Uterus (tissue), 4 donors: ENCODE results near the gene KCNQ1. TPM values are rescaled to one million over a fixed set of nuclear protein-coding genes. Genes with fewer than 3 reads are reported as not detected.

Source experiments
- DNase-seq, 2 donors: peaks; one replicate each; pipeline ENCODE4 v3.0.0-alpha.2; 2019 to 2020
- H3K27ac ChIP-seq, 2 donors: fragments of 200-600 bp; sonication (generic); 1 replicate in 1 of 2; 2 replicates in 1 of 2; pipeline ENCODE4 v1.5.1; 2016 to 2018
- H3K27me3 ChIP-seq, 2 donors: fragments of 200-600 bp; sonication (generic); one replicate each; pipeline ENCODE4 v1.5.1; 2018 to 2019; ENCODE audit warnings: control low read depth in 1 of 2
- H3K36me3 ChIP-seq, 2 donors: fragments of 200-600 bp; sonication (generic); one replicate each; pipeline ENCODE4 v1.5.1; 2019; ENCODE audit warnings: control low read depth in 1 of 2
- H3K4me1 ChIP-seq, 2 donors: fragments of 200-600 bp; sonication (generic); one replicate each; pipeline ENCODE4 v1.5.1; 2018 to 2019; ENCODE audit warnings: control low read depth in 1 of 2
- H3K4me3 ChIP-seq, 2 donors: fragments of 200-600 bp; sonication (generic); 1 replicate in 1 of 2; 2 replicates in 1 of 2; pipeline ENCODE4 v1.5.1; 2018 to 2019; ENCODE audit warnings: mild to moderate bottlenecking in 1 of 2
- H3K9me3 ChIP-seq, 2 donors: fragments of 200-600 bp; sonication (generic); one replicate each; pipeline ENCODE4 v1.5.1; 2019; ENCODE audit warnings: control low read depth in 1 of 2
- CTCF ChIP-seq, 4 experiments: fragments of 200-600 bp in 2 of 4; fragments of 450-650 bp in 2 of 4; sonication (generic) in 2 of 4; IDR thresholded peaks; one replicate each; pipeline ENCODE4 v1.5.1; 2016 to 2019; ENCODE audit warnings: antibody characterized with exemption in 4 of 4, mild to moderate bottlenecking in 2 of 4, moderate library complexity in 1 of 4
- POLR2A ChIP-seq, 2 donors: fragments of 450-650 bp; IDR thresholded peaks; one replicate each; pipeline ENCODE4 v1.6.1; 2016; ENCODE audit warnings: antibody characterized with exemption in 2 of 2, mild to moderate bottlenecking in 1 of 2, moderate library complexity in 1 of 2
- intact Hi-C: fragments of 100-400 bp; cut with DNase I; formaldehyde crosslinking; loops from one replicate; pipeline ENCODE4 v1.15.1; 2023; ENCODE audit warnings: low total_unique reads
- total RNA-seq, 4 donors: library from RNA; depleted of rRNA in 3 of 4; stranded (reverse); fragments of >200 nt in 3 of 4; gene quantifications; one replicate each; pipeline versions ENCODE4 v1.1.0 to v1.2.4, GENCODE V29; 2014 to 2023
- donor health status: DM: yes; HTN: yes; CAD: no.

KCNQ1 gene
- total RNA-seq, 4 donors from 2014 or later, result 2.6 to 10.4 (median 5.4) TPM

- no peaks in the 10 kb centered on the region for H3K36me3 ChIP-seq
- no peak for DNase-seq
- no peak overlapping the region for H3K4me3 ChIP-seq
- no peaks in the 10 kb centered on the region for H3K9me3 ChIP-seq
- H3K27me3 ChIP-seq, result no peaks in the 10 kb centered on the region
- TF ChIP-seq CTCF (IDR thresholded peaks at IDR 0.05) (no peak), POLR2A (IDR thresholded peaks at IDR 0.05) (no peak)
- H3K4me1 ChIP-seq, result peaks cover 15 to 23% of the 10 kb centered on the region in 2 donors
- intact Hi-C loops, result loop anchor here (2.0 to 10.0 kb wide), 3 partner anchors 185 to 465 kb away; no protein-coding TSS in a partner anchor
- peak overlapping the region; percentile 90 for H3K27ac ChIP-seq
Observed at GRCh38 chr11:2889362-2890273, 444.8 kb downstream of the KCNQ1 start.

- Histone ChIP-seq H3K27ac (peak overlapping the region; percentile 90), H3K36me3 (no peaks in the 10 kb centered on the region), H3K9me3 (no peaks in the 10 kb centered on the region), H3K4me1 (peaks cover 15 to 23% of the 10 kb centered on the region in 2 donors), H3K4me3 (no peak overlapping the region), H3K27me3 (no peaks in the 10 kb centered on the region)
- DNase-seq, result peak; percentile 95
- intact Hi-C loops, result loop anchor here (2.0 to 10.0 kb wide), 2 partner anchors 358 to 466 kb away; no protein-coding TSS in a partner anchor
- TF ChIP-seq CTCF (IDR thresholded peaks at IDR 0.05) (peak in 1 of 4 experiments; percentile 30), POLR2A (IDR thresholded peaks at IDR 0.05) (peak in 1 of 2 donors; percentile 61)
Observed at GRCh38 chr11:2890466-2891294, 445.9 kb downstream of the KCNQ1 start.

- no peaks in the 10 kb centered on the region for H3K9me3 ChIP-seq
- H3K4me1 ChIP-seq, result peaks cover 15 to 18% of the 10 kb centered on the region in 2 donors
- intact Hi-C loops, result loop anchor here (2.0 to 10.0 kb wide), 2 partner anchors 359 to 467 kb away; no protein-coding TSS in a partner anchor
- H3K27ac ChIP-seq, result peak overlapping the region; percentile 90
- DNase-seq, result peak; percentile 75 to 76
- no peaks in the 10 kb centered on the region for H3K27me3 ChIP-seq
- TF ChIP-seq CTCF (IDR thresholded peaks at IDR 0.05), result no peak
- peak in 1 of 2 donors; percentile 32 for TF ChIP-seq POLR2A (IDR thresholded peaks at IDR 0.05)
- H3K36me3 ChIP-seq, result no peaks in the 10 kb centered on the region
- peak overlapping the region; percentile 31 to 32 for H3K4me3 ChIP-seq
Observed at GRCh38 chr11:2891326-2892214, 446.8 kb downstream of the KCNQ1 start.

- TF ChIP-seq POLR2A (IDR thresholded peaks at IDR 0.05), result no peak
- TF ChIP-seq CTCF (IDR thresholded peaks at IDR 0.05), result peak; percentile 95 to 98 (median 96)
- Histone ChIP-seq H3K9me3 (no peaks in the 10 kb centered on the region), H3K27ac (peak overlapping the region; percentile 90), H3K27me3 (no peaks in the 10 kb centered on the region), H3K4me3 (peak overlapping the region; percentile 31 to 32), H3K4me1 (peaks cover 15 to 17% of the 10 kb centered on the region in 2 donors), H3K36me3 (no peaks in the 10 kb centered on the region)
- DNase-seq, result peak; percentile 60 to 66
- intact Hi-C loops, result loop anchor here (10.0 kb wide), 1 partner anchor 468 kb away; no protein-coding TSS in a partner anchor
Observed at GRCh38 chr11:2892215-2892966, 447.6 kb downstream of the KCNQ1 start.
